ENCODE data around the gene MARCHF5. TPM values are rescaled to one million over a fixed set of nuclear protein-coding genes. Genes with fewer than 3 reads are reported as not detected.

MARCHF5 gene
- total and polyA plus RNA-seq, 2 of the 4 experiments (the other 2 are of a cell fraction) = 14.9 to 30.0 TPM

GRCh38 chr10:92395271-92395670, 104.3 kb downstream of the MARCHF5 start:
- Histone ChIP-seq H2BK5ac (ENCODE audit: low read depth, low read length, poor library complexity, severe bottlenecking) (no peak overlapping the region), H3K4me1 (ENCODE audit: control insufficient read depth, insufficient read depth, low read length) (no peaks in the 10 kb centered on the region), H2AK9ac (replicated peaks; ENCODE audit: low read depth, low read length, poor library complexity) (no peak overlapping the region), H3K79me1 (ENCODE audit: low read depth in 1 of 2, low read length in 2 of 2) (no peaks in the 10 kb centered on the region), H3K27me3 (ENCODE audit: control insufficient read depth, insufficient read depth, low read length) (no peaks in the 10 kb centered on the region), H3K36me3 (ENCODE audit: control insufficient read depth, insufficient read depth, low read length) (no peaks in the 10 kb centered on the region), H3K27ac (ENCODE audit: insufficient read depth, low read length) (no peak overlapping the region), H2AFZ (replicated peaks; ENCODE audit: low read length, poor library complexity) (no peak overlapping the region), H4K8ac (ENCODE audit: low read depth in 2 of 2, low read length in 2 of 2) (no peak overlapping the region), H3K4ac (ENCODE audit: low read depth, low read length) (no peak overlapping the region), H3K14ac (replicated peaks; ENCODE audit: low read depth, low read length) (no peak overlapping the region), H4K5ac (ENCODE audit: low read depth, low read length) (no peak overlapping the region), H2BK15ac (ENCODE audit: low read depth, low read length) (no peak overlapping the region), H4K20me1 (ENCODE audit: insufficient read depth, low read length) (no peaks in the 10 kb centered on the region), H3K9me1 (ENCODE audit: insufficient read depth, low read length) (no peaks in the 10 kb centered on the region), H3K23ac (ENCODE audit: low read depth, low read length) (no peak overlapping the region), H3K4me2 (ENCODE audit: low read depth, low read length) (no peak overlapping the region), H4K91ac (ENCODE audit: insufficient read depth, low read depth, low read length) (no peak overlapping the region), H3K18ac (ENCODE audit: low read depth, low read length) (no peak overlapping the region), H3K4me3 (ENCODE audit: insufficient read depth, low read depth, low read length) (no peak overlapping the region), H3K9ac (ENCODE audit: low read depth, low read length) (no peak overlapping the region), H2AK5ac (ENCODE audit: low read depth, low read length) (no peak overlapping the region), H2BK120ac (ENCODE audit: low read depth, low read length) (no peak overlapping the region), H2BK20ac (ENCODE audit: low read depth, low read length) (no peak overlapping the region), H3K56ac (ENCODE audit: extremely low read depth, insufficient read depth, low read length) (no peak overlapping the region), H3K9me3 (ENCODE audit: control insufficient read depth, insufficient read depth, low read length) (no peaks in the 10 kb centered on the region)
- no TSS peak for BruUV-seq (replicated peaks)
- 60% methylated on average over 1 of the region's 4 CpGs; no CpG with 5 or more reads in 1 of the 2 experiments for WGBS, 2 experiments (ENCODE audit: extremely low coverage in 2 of 2, insufficient read length in 1 of 2)
- DNase-seq (no peak), ATAC-seq (ENCODE audit: low read depth) (no peak)
- dilution Hi-C loops (cut with HindIII; ENCODE audit: low sequenced_read_pairs, unreplicated experiment) (no loop called here), in situ Hi-C loops (cut with MboI; ENCODE audit: low sequenced_read_pairs) (no loop called here), intact Hi-C loops (cut with micrococcal nuclease) (no loop called here)
- POLR2A ChIA-PET (ENCODE audit: unreplicated experiment) = no interaction called here
- CTCF ChIA-PET = no interaction called here
- TF ChIP-seq CTCF (conservative IDR thresholded peaks at IDR 0.05; ENCODE audit: low read depth, low read length) (no peak), RFX5 (IDR thresholded peaks at IDR 0.05; ENCODE audit: low read depth, low read length) (no peak), SMC3 (IDR thresholded peaks at IDR 0.05; ENCODE audit: low read depth, low read length) (no peak), USF2 (IDR thresholded peaks at IDR 0.05; ENCODE audit: low read depth, low read length) (no peak), MAZ (IDR thresholded peaks at IDR 0.05; ENCODE audit: borderline replicate concordance, low read depth, low read length) (no peak), ELK1 (IDR thresholded peaks at IDR 0.05; ENCODE audit: borderline replicate concordance, low read depth, low read length) (no peak), CEBPB (IDR thresholded peaks at IDR 0.05; ENCODE audit: low read depth, low read length) (no peak), MXI1 (IDR thresholded peaks at IDR 0.05; ENCODE audit: borderline replicate concordance, low read depth, low read length) (no peak), RAD21 (IDR thresholded peaks at IDR 0.05; ENCODE audit: low read length) (no peak), NFE2L2 (IDR thresholded peaks at IDR 0.05; ENCODE audit: low read depth, low read length) (no peak), FOS (IDR thresholded peaks at IDR 0.05; ENCODE audit: low read depth, low read length) (no peak), RCOR1 (IDR thresholded peaks at IDR 0.05; ENCODE audit: insufficient replicate concordance, low read length) (no peak), BHLHE40 (IDR thresholded peaks at IDR 0.05; ENCODE audit: low read depth, low read length) (no peak), CHD1 (IDR thresholded peaks at IDR 0.05; ENCODE audit: low read depth, low read length) (no peak), MAFK (IDR thresholded peaks at IDR 0.05; ENCODE audit: low read depth, low read length) (no peak), POLR2A (IDR thresholded peaks at IDR 0.05; ENCODE audit: low read depth, low read length) (no peak)
